Mononuclear cell (primary cell): ENCODE data around the gene PTX4. TPM values are rescaled to one million over a fixed set of nuclear protein-coding genes. Genes with fewer than 3 reads are reported as not detected.

Source experiments
- H3K27me3 ChIP-seq: 2 replicates; pipeline ENCODE4 v1.6.0; 2011; ENCODE audit warnings: low read length, control low read depth; ENCODE audit not compliant: insufficient read depth
- H3K4me1 ChIP-seq: 2 replicates; pipeline ENCODE4 v1.5.1; 2011; ENCODE audit warnings: mild to moderate bottlenecking, low read length, control low read depth; ENCODE audit not compliant: insufficient read depth
- H3K4me3 ChIP-seq: 2 replicates; pipeline ENCODE4 v1.5.1; 2011; ENCODE audit warnings: mild to moderate bottlenecking, low read length, moderate library complexity
- H3K9me3 ChIP-seq: 2 replicates; pipeline ENCODE4 v1.5.1; 2011; ENCODE audit warnings: low read depth, mild to moderate bottlenecking, control low read depth, low read length
- total RNA-seq: library from RNA; depleted of rRNA; stranded (reverse); fragments of >200 nt; gene quantifications from one replicate; pipeline ENCODE4 v1.2.3, GENCODE V29; 2012

The PTX4 gene
- total RNA-seq, 1 donor = not detected

DNA sequence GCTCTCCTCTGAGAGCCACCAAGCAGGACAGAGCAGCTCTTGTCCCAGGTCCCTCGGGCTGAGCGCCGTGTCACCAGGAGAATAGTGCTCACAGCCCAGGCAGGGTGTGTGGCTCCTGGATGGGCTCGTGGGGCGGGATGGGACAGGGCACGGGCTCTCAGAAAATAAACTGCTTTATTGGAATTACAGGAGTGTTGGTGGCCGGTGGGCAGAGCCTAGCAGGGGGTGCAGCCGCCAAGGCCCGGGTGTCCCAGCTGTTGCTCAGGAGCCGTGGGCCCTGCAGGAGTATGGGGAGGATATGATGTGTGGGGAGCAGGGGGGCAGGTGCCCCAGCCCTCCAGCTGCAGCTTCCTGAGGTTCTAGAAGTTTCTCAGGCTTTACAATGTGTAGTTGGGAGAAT lies 21.5 kb upstream of the PTX4 start:
- H3K9me3 ChIP-seq = no peaks in the 10 kb centered on the region
- no peak overlapping the region for H3K4me3 ChIP-seq
- no peaks in the 10 kb centered on the region for H3K27me3 ChIP-seq
- no peaks in the 10 kb centered on the region for H3K4me1 ChIP-seq

DNA sequence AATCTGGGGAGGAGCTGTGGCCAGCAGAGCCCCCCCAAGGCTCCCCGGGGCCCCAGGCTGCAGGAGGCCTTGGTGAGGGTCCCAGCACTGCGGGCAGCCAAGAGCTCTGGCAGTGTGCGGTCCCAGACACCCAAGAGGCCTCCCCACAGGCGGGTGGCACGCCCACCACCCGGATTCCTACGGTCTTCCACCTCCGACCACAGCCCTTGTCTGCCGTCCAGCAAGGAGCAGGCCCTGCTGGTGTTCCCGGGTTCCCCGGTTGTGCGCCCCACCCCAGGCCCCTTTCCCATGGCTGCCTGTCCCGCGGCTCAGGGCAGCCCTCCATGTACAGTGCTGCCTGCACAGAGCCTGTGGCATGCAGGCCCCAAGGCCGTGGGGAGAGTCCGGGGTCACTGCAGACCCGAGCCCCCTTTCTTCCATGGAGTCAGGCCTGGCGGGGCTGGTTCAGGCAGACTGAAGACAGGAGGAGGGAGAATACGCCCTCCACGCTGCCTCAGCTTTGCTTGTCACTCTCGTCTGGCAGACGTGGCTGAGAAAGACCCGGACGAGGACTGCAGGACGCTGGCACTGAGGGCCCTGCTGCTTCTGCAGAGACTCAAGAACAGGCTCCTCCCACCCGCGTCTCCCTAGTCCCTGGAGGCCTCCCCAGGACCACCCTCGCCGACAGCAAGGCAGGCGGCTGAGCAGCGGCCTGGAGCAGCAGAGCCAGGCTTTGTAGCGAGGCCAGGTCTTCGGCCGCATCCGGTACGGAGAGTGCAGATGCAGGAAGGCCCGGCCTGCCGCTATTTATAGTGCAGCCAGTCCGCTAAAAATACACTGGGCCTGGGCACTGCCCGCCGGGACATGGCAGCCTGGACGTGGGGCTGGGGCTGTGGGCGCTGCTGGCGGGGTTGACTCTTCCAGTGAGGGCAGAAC lies 20.8 kb upstream of the PTX4 start:
- H3K4me1 ChIP-seq = no peaks in the 10 kb centered on the region
- H3K4me3 ChIP-seq = no peak overlapping the region
- no peaks in the 10 kb centered on the region for H3K9me3 ChIP-seq
- no peaks in the 10 kb centered on the region for H3K27me3 ChIP-seq

DNA sequence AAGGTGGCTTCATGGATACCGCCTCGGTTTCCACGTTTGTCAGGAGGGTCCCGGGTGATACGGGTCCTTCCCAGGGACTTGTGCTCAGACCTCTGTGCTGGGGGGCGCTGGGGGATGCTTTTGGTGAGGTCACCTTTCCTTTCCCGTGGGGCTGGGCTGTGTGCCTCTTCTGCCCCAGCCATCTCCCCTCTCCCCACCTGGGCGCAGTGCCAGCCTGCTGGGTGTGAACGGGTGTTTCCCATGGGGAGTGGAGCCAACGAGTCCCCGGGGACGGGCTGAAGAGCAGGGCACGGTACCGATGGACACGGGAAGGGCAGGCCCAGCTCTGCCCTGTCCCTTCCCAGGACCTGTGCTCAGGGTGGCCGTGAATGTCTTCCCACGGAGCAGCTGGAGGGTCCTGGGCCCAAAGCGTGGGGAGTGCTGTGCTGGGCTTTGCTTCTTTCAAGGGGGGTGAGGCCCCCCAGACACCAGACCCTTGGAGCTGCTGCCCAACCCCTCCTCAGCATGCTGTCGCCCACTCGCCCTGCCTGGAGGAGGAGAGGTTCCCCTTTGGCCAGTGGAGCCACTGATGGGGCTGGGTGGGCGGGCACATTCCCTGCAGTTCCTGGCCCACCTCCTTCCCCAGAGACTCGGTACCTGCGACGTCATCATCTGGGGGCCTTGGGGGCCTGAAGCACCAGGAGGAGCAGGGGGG lies 19.9 kb upstream of the PTX4 start:
- Histone ChIP-seq H3K9me3 (no peaks in the 10 kb centered on the region), H3K4me1 (no peaks in the 10 kb centered on the region), H3K4me3 (no peak overlapping the region), H3K27me3 (no peaks in the 10 kb centered on the region)

DNA sequence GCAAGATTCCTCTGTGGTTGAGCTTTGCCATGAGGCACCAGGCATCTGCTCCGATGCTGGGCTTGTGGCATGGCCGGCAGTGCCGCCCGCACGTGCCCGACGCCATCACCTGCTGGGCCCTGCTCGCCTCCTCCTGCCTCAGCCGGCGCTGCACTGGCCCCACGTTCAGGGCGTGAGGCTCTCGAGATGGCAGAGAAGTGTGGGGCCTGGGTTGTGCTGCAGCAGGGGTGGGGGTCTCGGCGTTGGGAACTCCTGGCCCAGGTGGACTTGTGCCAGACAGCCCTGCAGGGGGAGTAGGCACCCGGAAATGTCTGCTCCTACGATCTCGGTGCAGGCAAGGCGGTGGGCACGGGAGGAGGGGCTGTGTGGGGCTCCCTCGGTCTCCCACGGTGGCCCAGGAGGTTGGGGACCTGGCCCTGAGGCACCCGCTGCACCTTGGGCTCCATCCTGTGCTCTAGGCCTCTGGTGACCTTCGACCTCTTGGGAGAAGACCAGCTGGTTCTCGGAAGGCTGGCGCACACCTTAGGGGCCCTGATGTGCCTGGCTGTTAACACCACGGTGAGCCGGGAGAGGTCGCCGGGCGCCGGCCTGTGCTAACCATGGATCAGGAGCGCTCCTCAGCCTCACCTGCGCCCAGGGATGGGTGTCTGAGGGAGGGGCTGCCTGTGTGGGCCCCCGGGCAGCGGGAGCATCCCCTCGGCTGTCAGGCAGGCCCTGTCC lies 17.9 kb upstream of the PTX4 start:
- Histone ChIP-seq H3K9me3 (no peaks in the 10 kb centered on the region), H3K4me1 (no peaks in the 10 kb centered on the region), H3K4me3 (no peak overlapping the region), H3K27me3 (no peaks in the 10 kb centered on the region)

DNA sequence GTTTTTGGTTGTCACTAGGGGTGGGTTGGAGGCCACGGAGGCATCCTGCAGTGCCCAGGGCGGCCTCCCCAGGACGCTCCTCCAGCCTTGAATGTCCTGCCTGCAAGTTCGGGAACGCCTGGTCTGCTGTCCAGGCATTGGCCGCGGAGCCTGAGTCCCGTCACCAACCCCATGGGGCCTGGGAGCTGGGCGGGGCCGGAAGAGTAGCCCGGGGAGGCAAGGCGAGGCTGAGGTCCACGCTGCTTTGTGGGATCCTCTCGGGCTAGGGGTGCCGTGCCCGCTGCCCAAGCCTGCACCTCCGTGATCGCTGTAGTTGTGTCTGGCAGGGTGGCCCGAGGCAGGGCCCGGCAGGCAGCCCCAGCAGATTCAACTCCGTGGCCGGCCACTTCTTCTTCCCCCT lies 17.2 kb upstream of the PTX4 start:
- Histone ChIP-seq H3K4me1 (no peaks in the 10 kb centered on the region), H3K4me3 (no peak overlapping the region), H3K9me3 (no peaks in the 10 kb centered on the region)

DNA sequence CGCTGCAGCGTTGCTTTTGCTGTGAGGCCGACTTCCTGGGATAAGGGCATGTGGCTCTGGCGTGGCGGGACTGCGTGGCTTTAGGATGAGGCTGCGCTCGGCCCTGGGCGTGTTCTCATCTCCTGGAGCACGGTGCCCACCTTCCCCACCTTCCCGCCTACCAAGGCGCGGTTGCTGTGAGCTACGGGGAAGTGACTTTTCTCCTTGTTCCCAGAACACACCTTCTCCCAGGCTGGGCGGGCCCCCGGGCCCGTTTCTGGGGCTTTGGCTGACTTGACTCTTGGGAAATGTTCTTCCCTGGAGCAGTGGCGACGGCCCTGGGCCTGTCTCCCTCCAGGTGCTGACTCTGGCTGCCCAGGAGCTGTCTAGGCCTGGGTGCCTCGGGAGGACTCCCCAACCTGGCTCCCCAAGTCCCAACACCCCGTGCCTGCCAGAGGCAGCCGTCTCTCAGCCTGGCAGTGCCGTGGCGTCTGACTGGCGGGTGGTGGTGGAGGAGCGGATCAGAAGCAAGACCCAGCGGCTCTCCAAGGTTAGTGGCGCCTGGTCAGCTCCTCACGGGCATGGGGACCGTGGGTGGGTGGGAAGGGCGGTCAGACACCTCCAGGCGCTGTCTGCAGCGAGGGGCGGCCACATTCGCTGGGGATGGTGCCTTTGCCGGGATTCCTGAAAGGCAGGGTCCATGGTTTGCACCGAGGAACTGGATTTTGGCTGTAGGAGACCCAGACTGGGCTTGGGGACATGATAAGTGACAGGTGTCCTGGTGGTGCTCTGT lies 16.5 kb upstream of the PTX4 start:
- H3K4me1 ChIP-seq = no peaks in the 10 kb centered on the region
- H3K4me3 ChIP-seq = no peak overlapping the region
- H3K27me3 ChIP-seq = no peaks in the 10 kb centered on the region
- no peaks in the 10 kb centered on the region for H3K9me3 ChIP-seq

More for the DNA sequence above, 17.2 kb upstream of the PTX4 start:
- H3K27me3 ChIP-seq = no peaks in the 10 kb centered on the region

DNA sequence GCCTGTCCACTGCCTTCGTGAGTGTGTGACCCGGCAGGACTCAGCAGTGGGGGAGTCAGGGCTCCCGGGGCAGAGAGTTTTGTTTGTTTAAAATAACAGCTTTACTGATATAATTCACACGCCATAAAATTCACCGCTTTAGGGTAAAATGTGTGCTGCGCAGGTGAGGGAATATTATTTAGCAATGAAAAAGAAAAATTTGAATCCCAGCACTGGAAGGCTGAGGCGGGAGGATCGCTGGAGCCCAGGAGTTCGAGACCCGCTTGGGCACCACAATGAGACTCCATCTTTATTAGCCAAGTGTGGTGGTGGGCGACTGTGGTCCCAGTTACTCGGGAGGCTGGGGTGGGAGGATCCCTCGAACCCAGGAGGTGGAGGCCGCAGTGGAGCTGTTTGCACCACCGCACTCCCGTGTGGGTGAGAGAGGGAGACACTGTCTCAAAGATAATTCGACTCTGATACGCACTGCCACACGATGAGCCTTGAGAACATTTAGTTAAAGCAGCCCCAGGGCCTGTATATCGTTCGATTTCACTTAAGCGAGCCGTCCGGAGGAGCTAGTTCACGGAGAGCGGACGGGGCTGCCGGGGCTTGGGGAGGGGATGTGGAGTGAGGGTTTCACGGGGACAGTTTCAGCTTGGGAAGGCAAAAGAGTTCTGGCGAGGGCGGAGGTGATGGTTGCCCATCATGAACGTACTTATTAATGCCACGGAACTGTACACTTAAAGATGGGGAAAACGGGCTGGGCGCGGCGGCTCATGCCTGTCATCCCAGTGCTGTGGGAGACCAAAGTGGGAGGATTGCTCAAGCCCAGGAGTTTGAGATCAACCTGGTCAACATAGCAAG lies 14.6 kb upstream of the PTX4 start:
- H3K4me1 ChIP-seq = no peaks in the 10 kb centered on the region
- H3K4me3 ChIP-seq = no peak overlapping the region
- H3K27me3 ChIP-seq = no peaks in the 10 kb centered on the region
- no peaks in the 10 kb centered on the region for H3K9me3 ChIP-seq

DNA sequence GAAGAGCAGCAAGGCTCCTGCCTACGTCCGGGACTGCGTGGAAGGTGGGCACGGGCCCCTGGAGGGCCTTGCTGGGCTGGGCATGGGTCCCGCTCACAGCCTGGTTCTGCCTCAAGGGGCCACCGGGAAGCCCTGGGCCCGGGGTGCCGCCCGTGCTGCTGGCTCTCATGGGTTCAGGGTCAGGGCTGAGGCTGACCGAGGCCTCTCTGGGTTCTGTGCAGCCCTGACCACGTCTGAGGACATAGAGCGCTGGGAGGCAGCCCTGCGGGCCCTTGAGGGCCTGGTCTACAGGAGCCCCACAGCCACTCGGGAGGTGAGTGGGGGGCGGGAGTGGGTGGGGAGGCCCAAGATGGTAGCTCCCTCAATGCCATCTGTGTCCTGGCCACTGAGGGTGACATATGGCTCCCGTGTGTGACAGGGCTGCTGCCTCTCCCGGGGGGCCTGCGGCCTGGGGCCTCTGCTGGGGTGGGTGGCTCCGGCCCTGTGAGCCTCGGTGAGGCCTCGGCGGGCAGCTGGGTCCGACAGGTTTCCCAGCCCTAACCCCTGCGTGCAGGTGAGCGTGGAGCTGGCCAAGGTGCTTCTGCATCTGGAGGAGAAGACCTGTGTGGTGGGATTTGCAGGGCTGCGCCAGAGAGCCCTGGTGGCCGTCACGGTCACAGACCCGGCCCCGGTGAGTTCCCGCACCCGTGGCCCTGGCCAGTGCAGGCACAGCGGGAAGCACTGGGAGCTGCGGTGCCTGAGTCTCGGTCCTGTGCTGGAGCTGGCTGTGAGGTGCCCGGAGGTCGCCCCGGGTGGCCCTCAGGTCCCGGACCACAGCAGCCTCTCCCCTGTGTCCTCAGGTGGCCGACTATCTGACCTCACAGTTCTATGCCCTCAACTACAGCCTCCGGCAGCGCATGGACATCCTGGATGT lies 13.6 kb upstream of the PTX4 start:
- no peaks in the 10 kb centered on the region for H3K4me1 ChIP-seq
- H3K4me3 ChIP-seq = no peak overlapping the region
- no peaks in the 10 kb centered on the region for H3K9me3 ChIP-seq
- H3K27me3 ChIP-seq = no peaks in the 10 kb centered on the region

DNA sequence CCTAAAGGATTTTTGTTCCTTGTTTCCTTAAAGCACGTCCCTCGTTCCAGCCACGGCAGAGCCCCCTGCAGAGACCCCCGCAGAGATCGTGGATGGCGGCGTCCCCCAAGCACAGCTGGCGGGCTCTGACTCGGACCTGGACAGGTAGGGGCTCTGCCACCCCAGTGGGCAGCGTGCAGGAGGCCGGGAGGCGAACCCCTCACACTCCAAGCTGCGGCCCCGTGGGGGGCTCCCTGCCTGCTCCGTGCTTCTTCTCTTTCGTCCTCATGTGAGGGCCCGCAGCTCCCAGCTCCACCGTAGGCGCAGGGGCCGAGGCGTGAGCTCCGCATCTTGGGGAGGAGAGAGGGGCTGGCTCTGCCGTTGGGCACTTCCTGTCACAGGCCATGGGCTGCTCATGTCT lies 12.9 kb upstream of the PTX4 start:
- no peaks in the 10 kb centered on the region for H3K9me3 ChIP-seq
- no peak overlapping the region for H3K4me3 ChIP-seq
- H3K27me3 ChIP-seq = no peaks in the 10 kb centered on the region
- no peaks in the 10 kb centered on the region for H3K4me1 ChIP-seq

DNA sequence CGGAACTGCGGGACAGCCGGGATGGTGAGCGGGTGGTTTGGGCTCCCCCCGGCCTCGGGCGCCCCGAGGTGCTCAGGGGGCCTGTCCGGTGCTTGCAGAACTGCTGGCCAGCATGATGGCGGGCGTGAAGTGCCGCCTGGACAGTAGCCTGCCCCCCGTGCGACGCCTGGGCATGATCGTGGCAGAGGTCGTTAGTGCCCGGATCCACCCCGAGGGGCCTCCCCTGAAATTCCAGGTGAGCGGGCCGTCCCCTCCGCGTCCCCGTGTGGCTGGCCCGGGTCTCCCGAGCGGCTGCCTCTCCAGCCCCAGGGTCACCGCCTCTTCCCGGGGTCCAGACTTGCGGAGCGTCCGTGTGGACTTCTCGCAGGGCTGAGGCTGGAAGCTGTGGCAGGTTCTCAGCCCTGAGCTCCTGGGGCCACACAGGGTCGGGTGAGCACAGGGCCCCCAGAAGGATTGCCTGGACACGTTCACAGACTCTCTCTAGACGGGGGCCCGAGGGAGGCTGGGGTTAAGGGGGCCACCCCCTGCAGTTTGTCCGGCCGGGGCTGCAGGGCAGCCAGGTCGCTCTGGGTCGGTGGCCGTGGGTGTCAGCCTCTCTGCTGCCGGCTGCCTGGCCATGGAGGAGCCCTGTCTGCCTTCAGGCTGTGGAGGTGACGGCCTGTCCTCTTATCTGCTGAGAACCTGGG lies 11.9 kb upstream of the PTX4 start:
- Histone ChIP-seq H3K4me3 (no peak overlapping the region), H3K4me1 (no peaks in the 10 kb centered on the region), H3K9me3 (no peaks in the 10 kb centered on the region), H3K27me3 (no peaks in the 10 kb centered on the region)

DNA sequence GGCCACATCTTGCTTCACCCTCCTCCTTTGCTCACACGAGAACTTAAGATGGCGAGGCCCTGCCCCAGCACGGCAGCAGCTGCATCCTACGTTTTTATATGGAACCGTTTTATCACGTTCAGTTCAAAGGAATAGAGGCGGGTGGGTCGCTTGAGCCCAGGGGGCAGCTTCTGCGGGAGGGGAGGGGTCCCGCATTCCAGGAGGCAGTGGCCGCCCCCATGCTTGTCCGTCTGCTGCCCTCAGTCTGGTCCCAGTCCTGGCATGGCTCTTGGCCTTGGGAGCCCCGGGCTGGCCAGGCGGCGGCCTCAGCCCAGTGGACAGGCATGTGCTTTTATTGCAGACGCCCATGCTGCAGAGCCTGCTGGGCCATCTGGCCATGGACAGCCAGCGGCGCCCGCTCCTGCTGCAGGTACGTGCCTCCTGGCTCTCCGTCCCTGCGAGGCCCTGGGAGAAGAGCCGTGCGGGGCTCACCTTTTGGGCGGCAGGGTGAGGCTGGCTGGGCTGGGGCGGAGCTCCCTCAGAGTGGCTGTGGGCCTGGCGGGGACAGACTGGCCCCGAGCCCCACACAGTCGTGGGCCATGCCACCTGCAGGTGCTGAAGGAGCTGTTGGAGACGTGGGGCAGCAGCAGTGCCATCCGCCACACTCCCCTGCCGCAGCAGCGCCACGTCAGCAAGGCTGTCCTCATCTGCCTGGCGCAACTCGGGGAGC lies 11.2 kb upstream of the PTX4 start:
- no peak overlapping the region for H3K4me3 ChIP-seq

DNA sequence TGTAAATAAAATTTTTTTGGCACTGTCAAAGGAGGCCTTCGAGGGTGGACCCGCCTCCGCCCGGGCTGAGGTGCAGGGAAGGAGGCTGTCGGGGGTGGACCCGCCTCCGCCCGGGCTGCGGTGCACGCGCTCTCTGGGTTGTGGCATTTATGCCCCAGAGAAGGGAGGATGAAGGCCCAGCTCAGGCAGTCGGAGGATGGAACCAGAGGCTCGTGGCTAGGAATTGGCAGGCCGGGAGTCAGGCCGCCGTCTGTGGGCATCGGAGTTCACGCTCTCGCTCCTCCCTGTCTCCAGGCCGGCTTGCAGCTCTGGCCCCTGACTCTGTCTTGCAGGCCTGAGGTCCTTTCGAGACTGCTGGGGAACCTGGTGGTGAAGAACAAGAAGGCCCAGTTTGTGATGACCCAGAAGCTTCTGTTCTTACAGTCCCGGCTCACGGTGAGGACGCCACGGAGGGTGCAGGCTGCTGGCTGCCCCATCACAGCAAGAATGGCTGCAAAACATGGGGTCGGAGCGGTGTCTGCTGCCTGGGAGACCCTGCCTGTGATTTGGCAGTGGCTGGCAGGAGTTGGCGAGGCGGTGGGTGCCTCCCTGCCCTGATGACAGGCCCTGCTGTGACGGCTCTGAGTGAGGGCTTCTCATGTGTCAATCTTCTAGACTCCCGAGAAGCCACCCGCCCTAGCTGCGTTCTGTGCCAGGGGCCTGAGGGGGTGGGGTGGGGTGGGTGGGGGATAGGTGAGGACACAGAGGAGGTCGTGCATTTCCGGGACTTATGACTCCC lies 10.3 kb upstream of the PTX4 start:
- Histone ChIP-seq H3K4me1 (peaks cover 8% of the 10 kb centered on the region), H3K9me3 (no peaks in the 10 kb centered on the region), H3K4me3 (no peak overlapping the region), H3K27me3 (no peaks in the 10 kb centered on the region)

More for the DNA sequence above, 11.2 kb upstream of the PTX4 start:
- Histone ChIP-seq H3K4me1 (no peaks in the 10 kb centered on the region), H3K27me3 (no peaks in the 10 kb centered on the region), H3K9me3 (no peaks in the 10 kb centered on the region)
